Measurements from ENCODE around the gene KIAA2012.

DNA sequence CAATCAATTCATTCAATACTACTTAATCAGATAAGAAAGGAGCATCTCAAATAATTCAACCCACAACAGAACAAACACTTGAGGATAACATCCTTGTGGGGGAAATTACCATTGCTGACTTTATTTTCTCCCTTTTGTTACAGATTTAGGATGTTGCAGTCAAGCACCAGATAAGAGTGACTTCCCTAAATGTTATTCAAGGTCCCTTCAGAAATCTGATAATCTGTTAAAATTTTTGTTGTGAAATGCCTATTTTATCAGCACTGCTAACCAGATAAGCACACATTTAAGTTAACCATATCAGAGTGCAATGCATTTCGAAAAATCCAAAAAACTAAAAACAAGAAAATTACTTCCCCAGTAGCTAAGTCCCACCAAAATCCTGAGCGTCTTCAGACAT is 131.8 kb downstream of the KIAA2012 start:
- TF ChIP-seq POLR2A (IDR thresholded peaks at IDR 0.05; ENCODE audit: low read depth, low read length) (no peak), POU2F2 (IDR thresholded peaks at IDR 0.05; ENCODE audit: low read depth, low read length) (no peak), SPI1 (IDR thresholded peaks at IDR 0.05; ENCODE audit: low read depth, low read length) (no peak)

Measured in GM12891 (cell line).